HL-60/S4 treated with phorbol 12-myristate 13-acetate at 8.2 ng/mL for 4 days and 3 days (cell line): ENCODE measurements around the gene PDZD8.
"Not testable (repeated sequence)": the region's sequence is repeated elsewhere in the genome, so short reads cannot be mapped to it uniquely, and the experiment has no call there.

ENCODE experiments used
- in situ Hi-C: fragments of 300-500 bp; cut with MboI; formaldehyde crosslinking; loops from 2 replicates; pipeline ENCODE4 v1.15.0; 2022; ENCODE audit warnings: low sequenced_read_pairs

Gene PDZD8

GRCh38 chr10:117303451-117303850 lies 71.8 kb downstream of the PDZD8 start:
- in situ Hi-C loops, result not testable (repeated sequence)

GRCh38 chr10:117300671-117301070 lies 74.6 kb downstream of the PDZD8 start:
- in situ Hi-C loops, result no loop called here

- in situ Hi-C loops, result no loop called here
These were observed 75.8 kb downstream of the PDZD8 start for GRCh38 chr10:117299435-117299834.

- in situ Hi-C loops, result no loop called here
These were observed 77.0 kb downstream of the PDZD8 start for GRCh38 chr10:117298219-117298618.

- in situ Hi-C loops, result no loop called here
These were observed 80.5 kb downstream of the PDZD8 start for GRCh38 chr10:117294735-117295134.

- in situ Hi-C loops, result no loop called here
These were observed 81.1 kb downstream of the PDZD8 start for GRCh38 chr10:117294039-117294645.

GRCh38 chr10:117290872-117291271 lies 84.4 kb downstream of the PDZD8 start:
- in situ Hi-C loops, result not testable (repeated sequence)

- in situ Hi-C loops, result no loop called here
These were observed 90.3 kb downstream of the PDZD8 start for GRCh38 chr10:117284716-117285494.

GRCh38 chr10:117277675-117278074 lies 97.6 kb downstream of the PDZD8 start:
- in situ Hi-C loops, result no loop called here

- in situ Hi-C loops, result no loop called here
These were observed 100.1 kb downstream of the PDZD8 start for GRCh38 chr10:117275121-117275520.

GRCh38 chr10:117274509-117274908 lies 100.7 kb downstream of the PDZD8 start:
- in situ Hi-C loops, result no loop called here

GRCh38 chr10:117273980-117274379 lies 101.3 kb downstream of the PDZD8 start:
- in situ Hi-C loops, result no loop called here

- in situ Hi-C loops, result no loop called here
These were observed 102.8 kb downstream of the PDZD8 start for GRCh38 chr10:117272195-117273076.

- in situ Hi-C loops, result no loop called here
These were observed 103.8 kb downstream of the PDZD8 start for GRCh38 chr10:117271427-117271826.

GRCh38 chr10:117268907-117269306 lies 106.3 kb downstream of the PDZD8 start:
- in situ Hi-C loops, result no loop called here

GRCh38 chr10:117268258-117268657 lies 107.0 kb downstream of the PDZD8 start:
- in situ Hi-C loops, result no loop called here

- in situ Hi-C loops, result no loop called here
These were observed 108.4 kb downstream of the PDZD8 start for GRCh38 chr10:117266812-117267211.

GRCh38 chr10:117266400-117266799 lies 108.8 kb downstream of the PDZD8 start:
- in situ Hi-C loops, result no loop called here

GRCh38 chr10:117264782-117265181 lies 110.5 kb downstream of the PDZD8 start:
- in situ Hi-C loops, result no loop called here

- in situ Hi-C loops, result no loop called here
These were observed 112.3 kb downstream of the PDZD8 start for GRCh38 chr10:117262903-117263293.

- in situ Hi-C loops, result no loop called here
These were observed 112.8 kb downstream of the PDZD8 start for GRCh38 chr10:117262291-117262902.
